RWPE2 (cell line): ENCODE results near the gene EMILIN2.
A peak's percentile ranks its signal among the peaks of the same experiment; 100 is the strongest.

ENCODE experiments used
- ATAC-seq: fragments of 200-7000 bp; cut with Tn5 transposase; 3 replicates; pipeline ENCODE4 v1.9.1; 2021; ENCODE audit warnings: low read depth
- DNase-seq: peaks from one replicate; pipeline ENCODE4 v3.0.0-alpha.2; 2020; ENCODE audit warnings: low spot score
- H3K27ac ChIP-seq: fragments of 450-650 bp; 2 replicates; pipeline ENCODE4 v1.5.1; 2017; ENCODE audit warnings: mild to moderate bottlenecking; ENCODE audit not compliant: poor library complexity, severe bottlenecking
- H3K27me3 ChIP-seq: fragments of 250-450 bp; sonication (Bioruptor Pico); 2 replicates; pipeline ENCODE4 v1.5.1; 2021; ENCODE audit warnings: mild to moderate bottlenecking, moderate library complexity; ENCODE audit not compliant: insufficient read depth, poor library complexity, severe bottlenecking
- H3K36me3 ChIP-seq: fragments of 250-450 bp; sonication (Bioruptor Pico); 2 replicates; pipeline ENCODE4 v1.5.1; 2020; ENCODE audit warnings: low read depth, mild to moderate bottlenecking, moderate library complexity
- H3K4me1 ChIP-seq: fragments of 250-450 bp; sonication (Bioruptor Pico); 2 replicates; pipeline ENCODE4 v1.5.1; 2021; ENCODE audit warnings: mild to moderate bottlenecking, moderate library complexity; ENCODE audit not compliant: insufficient read depth, poor library complexity, severe bottlenecking
- H3K4me3 ChIP-seq: fragments of 250-450 bp; sonication (Bioruptor Pico); 2 replicates; pipeline ENCODE4 v1.5.1; 2021; ENCODE audit warnings: mild to moderate bottlenecking, moderate library complexity; ENCODE audit not compliant: severe bottlenecking
- H3K9me3 ChIP-seq: fragments of 250-450 bp; sonication (Bioruptor Pico); 2 replicates; pipeline ENCODE4 v1.5.1; 2021; ENCODE audit warnings: mild to moderate bottlenecking, moderate library complexity; ENCODE audit not compliant: severe bottlenecking
- CTCF ChIP-seq: fragments of 450-650 bp; IDR thresholded peaks from one replicate; pipeline ENCODE4 v1.5.1; 2017; ENCODE audit warnings: mild to moderate bottlenecking, moderate library complexity; ENCODE audit not compliant: poor library complexity, severe bottlenecking

Gene EMILIN2

GRCh38 chr18:2894841-2895370, 48.1 kb downstream of the EMILIN2 start:
- H3K36me3 ChIP-seq: no peaks in the 10 kb centered on the region
- TF ChIP-seq CTCF: no peak
- H3K27me3 ChIP-seq: no peaks in the 10 kb centered on the region
- no peak overlapping the region for H3K27ac ChIP-seq
- DNase-seq: no peak
- ATAC-seq: no peak
- no peaks in the 10 kb centered on the region for H3K9me3 ChIP-seq
- H3K4me3 ChIP-seq: no peak overlapping the region
- H3K4me1 ChIP-seq: no peaks in the 10 kb centered on the region

- H3K27me3 ChIP-seq: no peaks in the 10 kb centered on the region
- no peaks in the 10 kb centered on the region for H3K4me1 ChIP-seq
- no peak for ATAC-seq
- H3K36me3 ChIP-seq: no peaks in the 10 kb centered on the region
- TF ChIP-seq CTCF: no peak
- DNase-seq: no peak
- H3K4me3 ChIP-seq: no peak overlapping the region
- no peak overlapping the region for H3K27ac ChIP-seq
- no peaks in the 10 kb centered on the region for H3K9me3 ChIP-seq
Observed at GRCh38 chr18:2895391-2895790, 48.6 kb downstream of the EMILIN2 start.

- no peak for ATAC-seq
- H3K27me3 ChIP-seq: no peaks in the 10 kb centered on the region
- H3K36me3 ChIP-seq: no peaks in the 10 kb centered on the region
- no peak overlapping the region for H3K4me3 ChIP-seq
- H3K9me3 ChIP-seq: no peaks in the 10 kb centered on the region
- H3K27ac ChIP-seq: no peak overlapping the region
- no peak for DNase-seq
- no peak for TF ChIP-seq CTCF
- H3K4me1 ChIP-seq: no peaks in the 10 kb centered on the region
Observed at GRCh38 chr18:2896990-2897389, 50.2 kb downstream of the EMILIN2 start.

- H3K9me3 ChIP-seq: no peaks in the 10 kb centered on the region
- no peak for DNase-seq
- ATAC-seq: no peak
- H3K4me3 ChIP-seq: no peak overlapping the region
- H3K27ac ChIP-seq: no peak overlapping the region
- H3K27me3 ChIP-seq: no peaks in the 10 kb centered on the region
- no peaks in the 10 kb centered on the region for H3K4me1 ChIP-seq
- no peak for TF ChIP-seq CTCF
- H3K36me3 ChIP-seq: no peaks in the 10 kb centered on the region
Observed at GRCh38 chr18:2897448-2898185, 50.8 kb downstream of the EMILIN2 start.

GRCh38 chr18:2898186-2898640, 51.4 kb downstream of the EMILIN2 start:
- no peak for TF ChIP-seq CTCF
- Histone ChIP-seq H3K4me1 (no peaks in the 10 kb centered on the region), H3K4me3 (no peak overlapping the region), H3K36me3 (no peaks in the 10 kb centered on the region), H3K9me3 (no peaks in the 10 kb centered on the region), H3K27ac (no peak overlapping the region), H3K27me3 (no peaks in the 10 kb centered on the region)
- ATAC-seq (peak; percentile 73), DNase-seq (no peak)
